Mesenchymal stem cell (in vitro differentiated cells and primary cell): ENCODE results near the gene LBR.

ENCODE experiments used
- DNase-seq: peaks from one replicate; pipeline ENCODE4 v3.0.0-alpha.2; 2013
- H2AFZ ChIP-seq: one replicate; pipeline ENCODE4 v1.6.1; 2013; ENCODE audit warnings: low read depth, mild to moderate bottlenecking, control low read depth, inconsistent platforms, low read length, moderate library complexity
- H2AK5ac ChIP-seq: 2 replicates; pipeline ENCODE4 v1.6.1; 2013; ENCODE audit warnings: low read length, moderate library complexity, mild to moderate bottlenecking, inconsistent platforms; ENCODE audit not compliant: severe bottlenecking
- H2BK120ac ChIP-seq: one replicate; pipeline ENCODE4 v1.6.1; 2013; ENCODE audit warnings: low read depth, mild to moderate bottlenecking, inconsistent platforms, low read length, moderate library complexity
- H2BK12ac ChIP-seq, 2 experiments: one replicate each; pipeline ENCODE4 v1.6.1; 2013; ENCODE audit warnings: inconsistent platforms in 2 of 2, low read length in 2 of 2, mild to moderate bottlenecking in 2 of 2, moderate library complexity in 2 of 2, control low read depth in 1 of 2
- H2BK15ac ChIP-seq: one replicate; pipeline ENCODE4 v1.6.1; 2013; ENCODE audit warnings: mild to moderate bottlenecking, low read depth, inconsistent platforms; ENCODE audit not compliant: poor library complexity, severe bottlenecking
- H2BK5ac ChIP-seq: 2 replicates; pipeline ENCODE4 v1.6.1; 2013; ENCODE audit warnings: low read depth, mild to moderate bottlenecking, low read length, control low read depth, inconsistent platforms; ENCODE audit not compliant: poor library complexity, severe bottlenecking
- H3K14ac ChIP-seq, 2 experiments: one replicate each; pipeline ENCODE4 v1.6.1; 2013; ENCODE audit warnings: inconsistent platforms in 2 of 2, low read length in 2 of 2, control low read depth in 1 of 2, mild to moderate bottlenecking in 1 of 2, moderate library complexity in 1 of 2
- H3K18ac ChIP-seq, 2 experiments: one replicate each; pipeline ENCODE4 v1.6.1; 2013; ENCODE audit warnings: inconsistent platforms in 2 of 2, low read length in 2 of 2, control low read depth in 1 of 2, low read depth in 1 of 2, mild to moderate bottlenecking in 1 of 2
- H3K23ac ChIP-seq, 2 experiments: one replicate each; pipeline ENCODE4 v1.6.1; 2013; ENCODE audit warnings: inconsistent platforms in 2 of 2, low read length in 2 of 2, mild to moderate bottlenecking in 2 of 2, moderate library complexity in 2 of 2, control low read depth in 1 of 2
- H3K27ac ChIP-seq: 2 replicates; pipeline ENCODE4 v1.5.1; 2013; ENCODE audit warnings: mild to moderate bottlenecking, moderate library complexity, low read length, control low read depth, inconsistent platforms; ENCODE audit not compliant: poor library complexity, severe bottlenecking
- H3K27me3 ChIP-seq, 2 experiments: 2 replicates each; pipeline versions ENCODE4 v1.6.1 to v1.7.0; 2013; ENCODE audit warnings: low read length in 2 of 2, mild to moderate bottlenecking in 2 of 2, moderate library complexity in 2 of 2, control low read depth in 1 of 2, inconsistent platforms in 1 of 2; ENCODE audit not compliant: control insufficient read depth in 1 of 2, insufficient read depth in 1 of 2
- H3K36me3 ChIP-seq, 2 experiments: 2 replicates each; pipeline versions ENCODE4 v1.6.1 to v1.7.0; 2013; ENCODE audit warnings: low read length in 2 of 2, control low read depth in 1 of 2, inconsistent platforms in 1 of 2, low read depth in 1 of 2, mild to moderate bottlenecking in 1 of 2; ENCODE audit not compliant: insufficient read depth in 2 of 2, control insufficient read depth in 1 of 2
- H3K4ac ChIP-seq, 2 experiments: one replicate each; pipeline ENCODE4 v1.6.1; 2013; ENCODE audit warnings: inconsistent platforms in 2 of 2, low read length in 2 of 2, mild to moderate bottlenecking in 2 of 2, moderate library complexity in 2 of 2, control low read depth in 1 of 2, low read depth in 1 of 2
- H3K4me1 ChIP-seq: 2 replicates; pipeline ENCODE4 v1.6.1; 2013; ENCODE audit warnings: low read depth, low read length, control low read depth; ENCODE audit not compliant: control insufficient read depth, insufficient read depth
- H3K4me2 ChIP-seq: 2 replicates; pipeline ENCODE4 v1.6.1; 2013; ENCODE audit warnings: low read length, mild to moderate bottlenecking, inconsistent platforms; ENCODE audit not compliant: poor library complexity, severe bottlenecking
- H3K4me3 ChIP-seq, 2 experiments: 2 replicates each; pipeline versions ENCODE4 v1.5.1 to v1.7.0; 2013; ENCODE audit warnings: low read length in 2 of 2, mild to moderate bottlenecking in 2 of 2, control low read depth in 1 of 2, low read depth in 1 of 2; ENCODE audit not compliant: insufficient read depth in 1 of 2
- H3K79me1 ChIP-seq: replicated peaks from 2 replicates; pipeline ENCODE4 v1.6.1; 2013; ENCODE audit warnings: mild to moderate bottlenecking, control low read depth, low read length, inconsistent platforms; ENCODE audit not compliant: poor library complexity, severe bottlenecking
- H3K9ac ChIP-seq: 2 replicates; pipeline ENCODE4 v1.7.0; 2013; ENCODE audit warnings: mild to moderate bottlenecking, low read length, moderate library complexity
- H3K9me3 ChIP-seq: 2 replicates; pipeline ENCODE4 v1.7.0; 2013; ENCODE audit warnings: mild to moderate bottlenecking, low read length; ENCODE audit not compliant: control insufficient read depth
- H4K8ac ChIP-seq: one replicate; pipeline ENCODE4 v1.6.1; 2013; ENCODE audit warnings: inconsistent platforms, mild to moderate bottlenecking, low read length, moderate library complexity
- H4K91ac ChIP-seq: one replicate; pipeline ENCODE4 v1.6.1; 2013; ENCODE audit warnings: mild to moderate bottlenecking, low read length, inconsistent platforms
- WGBS: methylation state at CpG from one replicate; pipeline ENCODE4 v1.1.7; 2013; ENCODE audit warnings: mixed read lengths; 5-methylcytosine and 5-hydroxymethylcytosine counted together

Gene LBR

DNA sequence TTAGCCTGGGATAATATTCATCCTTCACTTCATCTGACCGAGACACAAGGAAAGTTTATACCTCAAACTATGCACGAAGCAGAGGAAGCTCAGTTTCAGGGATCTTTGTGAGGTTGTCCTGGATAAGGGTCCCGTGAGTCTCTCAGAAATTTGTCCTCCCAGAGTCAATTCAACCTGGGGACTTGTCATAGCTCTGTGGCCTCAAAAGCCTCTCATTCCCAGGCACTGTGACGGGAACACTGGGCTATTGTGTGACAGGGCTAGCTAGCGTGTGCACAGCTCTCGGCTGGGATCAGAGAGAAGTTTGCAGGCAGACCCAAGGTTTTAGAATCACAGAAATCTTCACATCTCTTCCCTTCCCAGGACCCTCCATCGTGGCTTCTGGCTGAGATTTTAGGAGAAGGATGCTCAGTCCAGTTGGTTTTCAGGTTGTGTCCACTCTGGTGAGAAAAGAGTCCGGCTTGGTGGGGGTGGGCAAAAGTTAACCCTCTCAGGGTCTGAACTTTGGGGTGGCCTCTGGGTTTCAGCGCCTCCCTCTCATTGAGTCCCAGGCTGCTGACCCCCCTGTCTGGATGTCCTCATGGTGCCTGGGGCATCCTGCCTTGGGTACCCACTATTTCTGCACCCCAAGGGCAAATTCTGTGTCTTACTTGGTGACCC, 20.4 kb upstream of the LBR start:
- H2AFZ ChIP-seq = no peak overlapping the region
- H3K27me3 ChIP-seq = peaks cover 0 to 14% of the 10 kb centered on the region in 2 experiments
- H3K4me1 ChIP-seq = peaks cover 33% of the 10 kb centered on the region
- peak overlapping the region; percentile 37 for H3K9ac ChIP-seq
- no peak for DNase-seq
- no peaks in the 10 kb centered on the region for H3K79me1 ChIP-seq
- H2BK120ac ChIP-seq = no peak overlapping the region
- H4K8ac ChIP-seq = no peak overlapping the region
- H3K4me2 ChIP-seq = no peak overlapping the region
- peak overlapping the region; percentile 4 for H2BK5ac ChIP-seq
- no peaks in the 10 kb centered on the region for H3K36me3 ChIP-seq
- no peak overlapping the region for H3K18ac ChIP-seq
- H3K23ac ChIP-seq = no peak overlapping the region
- H2AK5ac ChIP-seq = peak overlapping the region; percentile 84
- no peak overlapping the region for H2BK12ac ChIP-seq
- H3K9me3 ChIP-seq = no peaks in the 10 kb centered on the region
- no peak overlapping the region for H3K27ac ChIP-seq
- H2BK15ac ChIP-seq = no peak overlapping the region
- peak overlapping the region in 1 of 2 experiments; percentile 51 for H3K4me3 ChIP-seq
- H3K4ac ChIP-seq = no peak overlapping the region
- WGBS = 88% methylated on average over 9 of the region's 9 CpGs
- H4K91ac ChIP-seq = no peak overlapping the region
- no peak overlapping the region for H3K14ac ChIP-seq

DNA sequence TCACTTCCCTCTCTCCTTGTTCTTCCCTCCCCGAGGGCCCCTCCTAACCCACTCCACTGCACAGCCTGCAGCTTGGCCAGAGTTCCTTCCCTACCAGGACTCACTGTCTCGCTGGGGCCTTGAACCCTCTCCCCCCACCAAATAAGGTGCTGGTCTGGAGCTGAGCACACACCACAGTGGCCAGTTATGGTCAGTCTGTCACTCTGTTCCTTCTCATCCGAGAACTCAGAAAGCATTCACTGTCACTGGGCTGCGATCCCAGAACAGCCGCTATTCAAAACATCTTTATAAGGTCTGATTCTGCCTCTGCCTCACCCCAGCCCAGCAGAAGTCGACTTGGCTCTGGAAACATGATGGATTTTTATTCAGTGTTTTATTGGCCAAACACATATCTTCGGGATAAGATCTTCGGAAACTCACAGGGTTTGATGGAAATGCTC, 19.8 kb upstream of the LBR start:
- Histone ChIP-seq H3K4ac (no peak overlapping the region), H3K27ac (no peak overlapping the region), H3K27me3 (peaks cover 0 to 14% of the 10 kb centered on the region in 2 experiments), H2BK5ac (no peak overlapping the region), H3K4me2 (no peak overlapping the region), H3K18ac (peak overlapping the region in 1 of 2 experiments; percentile 30), H3K9me3 (no peaks in the 10 kb centered on the region), H3K4me3 (peak overlapping the region in 1 of 2 experiments; percentile 51), H3K36me3 (no peaks in the 10 kb centered on the region), H2BK12ac (peak overlapping the region in 1 of 2 experiments; percentile 67), H4K8ac (no peak overlapping the region), H3K14ac (peak overlapping the region in 1 of 2 experiments; percentile 53), H2BK120ac (no peak overlapping the region), H2AFZ (no peak overlapping the region), H3K79me1 (no peaks in the 10 kb centered on the region), H2BK15ac (peak overlapping the region; percentile 65), H4K91ac (no peak overlapping the region), H2AK5ac (peak overlapping the region; percentile 55), H3K9ac (peak overlapping the region; percentile 37), H3K4me1 (peaks cover 38% of the 10 kb centered on the region), H3K23ac (no peak overlapping the region)
- no peak for DNase-seq
- 84% methylated on average over 8 of the region's 8 CpGs for WGBS

DNA sequence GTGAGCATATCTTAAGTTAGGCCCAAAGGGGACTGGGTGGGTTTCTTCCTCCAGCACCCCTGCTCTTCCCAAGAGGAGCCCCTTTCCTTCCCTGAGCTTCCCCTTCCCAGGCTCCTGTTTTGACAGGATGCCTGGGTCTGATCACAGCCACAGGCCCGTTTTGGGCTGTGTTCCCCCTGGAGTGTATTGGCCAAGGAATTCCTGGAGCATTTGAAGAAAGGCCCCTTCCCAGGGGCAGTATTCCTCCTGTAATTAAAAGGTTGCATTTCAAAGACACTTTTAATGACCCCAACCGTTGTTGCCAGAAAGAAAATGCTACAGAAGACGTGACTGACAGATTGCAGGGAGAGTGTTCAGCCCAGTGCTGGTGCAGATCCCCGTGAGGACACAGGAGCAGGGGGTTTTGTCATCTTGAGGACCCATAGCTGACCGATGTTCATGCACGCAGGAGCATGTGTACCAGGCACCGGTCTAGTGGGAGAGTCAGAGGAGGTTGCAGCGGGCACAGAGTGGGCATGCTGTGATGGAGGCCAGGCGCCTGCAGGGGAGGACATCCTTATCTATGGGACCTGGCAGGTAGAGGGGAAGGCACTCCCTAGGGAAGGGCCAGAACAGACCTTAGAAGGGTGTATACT, 19.3 kb upstream of the LBR start:
- Histone ChIP-seq H2BK12ac (no peak overlapping the region), H4K8ac (no peak overlapping the region), H3K27me3 (peaks cover 0 to 14% of the 10 kb centered on the region in 2 experiments), H2AK5ac (peak overlapping the region; percentile 38), H3K14ac (no peak overlapping the region), H3K79me1 (no peaks in the 10 kb centered on the region), H3K4me1 (peaks cover 39% of the 10 kb centered on the region), H2BK120ac (peak overlapping the region; percentile 29), H3K4ac (peak overlapping the region in 1 of 2 experiments; percentile 13), H3K9me3 (no peaks in the 10 kb centered on the region), H3K4me3 (no peak overlapping the region), H3K36me3 (no peaks in the 10 kb centered on the region), H3K27ac (no peak overlapping the region), H3K9ac (peak overlapping the region; percentile 37), H2BK5ac (no peak overlapping the region), H3K23ac (no peak overlapping the region), H2AFZ (no peak overlapping the region), H3K4me2 (no peak overlapping the region), H4K91ac (no peak overlapping the region), H2BK15ac (peak overlapping the region; percentile 39), H3K18ac (no peak overlapping the region)
- DNase-seq = no peak
- 53% methylated on average over 9 of the region's 9 CpGs for WGBS

DNA sequence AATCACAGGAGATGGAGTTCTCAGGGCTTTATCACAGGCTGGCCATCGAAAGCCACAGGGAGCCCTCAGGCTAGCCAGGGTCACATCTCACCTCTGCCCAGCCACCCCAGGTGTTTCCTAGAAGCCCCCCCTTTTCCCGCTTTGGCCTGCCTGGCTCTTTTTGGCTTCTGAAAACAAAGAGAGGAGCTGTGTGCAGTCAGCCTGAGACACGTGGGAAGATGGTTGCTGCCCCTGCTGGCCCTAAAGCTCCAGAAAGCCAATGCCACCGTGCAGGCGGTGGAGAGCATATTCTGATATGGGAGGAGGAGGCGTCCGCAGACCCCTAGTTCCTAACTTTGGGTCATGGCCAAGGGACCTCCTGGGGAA, 18.7 kb upstream of the LBR start:
- Histone ChIP-seq H2BK15ac (peak overlapping the region; percentile 39), H3K9ac (no peak overlapping the region), H3K36me3 (no peaks in the 10 kb centered on the region), H3K18ac (no peak overlapping the region), H3K27ac (no peak overlapping the region), H3K27me3 (peaks cover 0 to 14% of the 10 kb centered on the region in 2 experiments), H2BK120ac (no peak overlapping the region), H2AFZ (no peak overlapping the region), H3K4me2 (no peak overlapping the region), H3K4me3 (no peak overlapping the region), H3K14ac (no peak overlapping the region), H3K23ac (no peak overlapping the region), H2BK5ac (no peak overlapping the region), H3K4ac (no peak overlapping the region), H2BK12ac (peak overlapping the region in 1 of 2 experiments; percentile 64), H2AK5ac (no peak overlapping the region), H3K79me1 (no peaks in the 10 kb centered on the region), H4K8ac (no peak overlapping the region), H3K4me1 (peaks cover 40% of the 10 kb centered on the region), H3K9me3 (no peaks in the 10 kb centered on the region), H4K91ac (no peak overlapping the region)
- WGBS = 70% methylated on average over 7 of the region's 7 CpGs
- no peak for DNase-seq
